GM19463 (cell line): ENCODE data around the gene RTP4.
"Not testable (repeated sequence)": the region's sequence is repeated elsewhere in the genome, so short reads cannot be mapped to it uniquely, and the experiment has no call there.

ENCODE experiments used
- ATAC-seq: cut with Tn5 transposase; IDR thresholded peaks from one replicate; pipeline ENCODE4 v1.9.1; 2021; ENCODE audit warnings: mild to moderate bottlenecking, moderate library complexity; ENCODE audit not compliant: unreplicated experiment

The RTP4 gene

GRCh38 chr3:187367561-187368103 lies 553 bp upstream of the RTP4 start:
- ATAC-seq, result no peak

DNA sequence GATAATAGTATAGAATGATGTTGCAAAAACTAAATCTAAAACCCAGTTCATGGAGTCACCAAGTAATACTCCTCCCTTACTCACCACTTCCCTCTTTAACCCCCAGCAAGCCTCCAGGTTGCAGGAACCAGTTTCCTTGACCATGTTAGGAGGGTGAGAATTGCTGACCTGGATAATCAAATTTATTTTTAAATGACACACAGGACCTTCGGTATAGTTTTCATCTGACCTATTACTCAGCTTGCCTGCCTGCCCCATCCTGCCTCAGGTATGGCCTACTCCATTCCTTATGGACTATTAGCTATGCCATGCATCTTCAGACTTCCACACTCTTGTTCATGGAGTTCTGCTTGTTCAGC lies 883 bp downstream of the RTP4 start:
- ATAC-seq, result peak; percentile 47

GRCh38 chr3:187370051-187370450 lies 1.9 kb downstream of the RTP4 start:
- ATAC-seq, result no peak

- ATAC-seq, result no peak
Measured at GRCh38 chr3:187375581-187375980, 7.4 kb downstream of the RTP4 start.

DNA sequence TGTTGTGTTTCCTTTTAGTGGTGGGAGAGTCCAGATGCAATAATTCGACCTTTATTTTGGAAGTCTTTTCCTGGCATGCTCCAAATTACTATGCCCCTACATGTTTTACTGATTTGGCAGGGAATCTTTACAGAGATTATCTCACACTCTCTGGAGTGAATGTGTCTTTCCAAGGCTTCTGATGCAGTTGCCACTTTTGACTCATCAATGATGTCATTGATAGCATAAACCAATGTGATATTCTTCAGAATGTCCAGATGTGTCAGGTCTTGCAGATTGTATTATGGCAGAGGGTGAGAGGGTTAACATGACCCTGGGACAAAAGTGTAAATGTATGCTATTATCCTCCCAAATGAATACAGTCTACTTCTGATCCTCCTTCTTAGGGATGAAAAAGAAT lies 9.7 kb downstream of the RTP4 start:
- ATAC-seq, result no peak

GRCh38 chr3:187382609-187383151 lies 14.5 kb downstream of the RTP4 start:
- no peak for ATAC-seq

- no peak for ATAC-seq
Measured at GRCh38 chr3:187383246-187383645, 15.1 kb downstream of the RTP4 start.

DNA sequence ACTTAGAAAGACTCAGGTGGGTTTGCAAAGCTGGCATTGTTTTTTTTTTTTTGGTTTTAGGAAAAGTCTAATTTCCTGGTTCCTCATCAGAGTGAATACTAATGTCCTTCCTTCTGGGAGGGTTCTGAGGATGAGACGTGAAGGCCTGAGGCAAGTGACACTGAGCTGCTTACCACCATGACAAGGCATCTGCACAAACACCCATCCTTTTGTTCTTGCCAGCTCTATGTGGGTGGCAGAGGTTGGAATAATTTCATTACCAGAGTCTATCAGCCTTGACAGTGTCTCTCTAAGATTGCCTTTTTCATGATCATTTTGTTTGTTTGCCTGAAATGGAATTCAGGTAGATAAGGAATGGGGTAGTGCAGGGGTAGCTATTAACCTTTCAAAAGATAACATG lies 17.1 kb downstream of the RTP4 start:
- ATAC-seq, result no peak

DNA sequence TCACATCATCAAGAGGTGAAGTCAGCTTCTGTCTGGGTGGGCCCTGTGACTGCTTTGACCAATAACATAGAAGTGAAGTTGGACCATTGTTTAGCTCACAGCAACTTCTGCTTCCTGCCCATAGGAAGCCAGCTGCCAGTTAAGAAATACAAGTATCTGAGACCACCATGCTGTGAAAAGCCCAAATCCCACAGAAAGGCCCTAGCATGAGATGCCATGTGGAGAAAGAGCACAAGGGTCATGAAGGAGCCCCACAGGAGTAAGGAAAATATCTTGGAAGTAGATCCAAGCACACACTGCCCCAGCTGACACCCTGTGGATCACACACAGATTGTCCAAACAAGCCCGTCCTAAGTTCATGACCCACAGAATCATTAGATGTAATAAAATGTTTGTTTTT lies 28.5 kb downstream of the RTP4 start:
- ATAC-seq, result no peak

- no peak for ATAC-seq
Measured at GRCh38 chr3:187398955-187399354, 30.8 kb downstream of the RTP4 start.

GRCh38 chr3:187400756-187401155 lies 32.6 kb downstream of the RTP4 start:
- ATAC-seq, result no peak

DNA sequence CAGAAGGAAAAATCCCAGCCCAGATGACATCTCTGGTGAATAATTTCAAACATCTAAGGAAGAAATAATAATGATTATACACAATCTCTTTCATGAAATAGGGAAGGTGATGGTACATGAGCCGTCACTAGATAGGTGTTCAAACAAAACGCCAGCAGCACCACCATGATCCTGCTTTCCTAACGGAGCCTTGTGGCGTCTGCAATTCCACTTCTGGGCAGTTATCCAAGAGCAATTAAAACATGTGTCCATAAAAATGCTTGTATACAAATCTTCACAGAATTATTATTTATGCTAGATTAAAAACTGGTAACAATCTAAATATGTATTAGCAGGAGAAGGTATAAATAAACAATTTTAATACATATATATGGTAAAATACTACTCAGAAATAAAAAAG lies 33.7 kb downstream of the RTP4 start:
- no peak for ATAC-seq

- no peak for ATAC-seq
Measured at GRCh38 chr3:187403768-187404288, 35.6 kb downstream of the RTP4 start.

GRCh38 chr3:187406927-187407326 lies 38.7 kb downstream of the RTP4 start:
- ATAC-seq, result no peak

GRCh38 chr3:187411991-187412781 lies 44.0 kb downstream of the RTP4 start:
- not testable (repeated sequence) for ATAC-seq
